ENCODE data around the gene OPN3.

The OPN3 gene

GRCh38 chr1:241614572-241614971 is 25.6 kb downstream of the OPN3 start:
- Histone ChIP-seq H3K4me1 (ENCODE audit: control insufficient read depth in 1 of 2, insufficient read depth in 1 of 2, low read depth in 1 of 2, low read length in 1 of 2) (peaks cover 12 to 33% of the 10 kb centered on the region in 2 experiments), H3K9me3 (no peaks in the 10 kb centered on the region), H3K36me3 (no peaks in the 10 kb centered on the region), H3K4me3 (ENCODE audit: low read depth in 1 of 2, low read length in 1 of 2) (no peak overlapping the region), H3K27me3 (no peaks in the 10 kb centered on the region), H3K27ac (no peak overlapping the region)
- TF ChIP-seq CTCF (IDR thresholded peaks at IDR 0.05) = no peak

DNA sequence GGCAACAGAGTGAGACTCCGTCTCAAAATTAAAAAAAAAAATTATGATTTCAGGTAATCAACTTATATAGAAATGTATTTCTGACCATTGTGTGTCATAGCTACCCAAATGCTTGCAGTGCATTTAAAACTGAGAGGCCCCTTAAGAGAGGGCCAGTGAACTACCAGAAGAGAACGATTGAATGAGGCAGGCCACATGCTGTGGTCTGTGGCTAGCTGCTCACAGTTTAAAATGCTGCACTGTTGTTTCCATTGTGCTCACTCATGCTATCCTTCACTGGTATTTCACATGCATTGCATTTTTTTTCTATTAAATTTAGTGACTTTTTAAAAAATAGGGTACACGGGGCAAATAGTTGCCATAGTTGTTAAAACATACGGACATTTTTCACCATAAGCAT is 26.0 kb downstream of the OPN3 start:
- Histone ChIP-seq H3K4me1 (ENCODE audit: control insufficient read depth in 1 of 2, insufficient read depth in 1 of 2, low read depth in 1 of 2, low read length in 1 of 2) (peaks cover 12 to 33% of the 10 kb centered on the region in 2 experiments), H3K4me3 (ENCODE audit: low read depth in 1 of 2, low read length in 1 of 2) (no peak overlapping the region), H3K36me3 (no peaks in the 10 kb centered on the region), H3K27me3 (no peaks in the 10 kb centered on the region), H3K27ac (no peak overlapping the region), H3K9me3 (no peaks in the 10 kb centered on the region)
- no peak for TF ChIP-seq CTCF (IDR thresholded peaks at IDR 0.05)

GRCh38 chr1:241612533-241613477 is 27.4 kb downstream of the OPN3 start:
- Histone ChIP-seq H3K27ac (no peak overlapping the region), H3K4me3 (ENCODE audit: low read depth in 1 of 2, low read length in 1 of 2) (no peak overlapping the region), H3K4me1 (ENCODE audit: control insufficient read depth in 1 of 2, insufficient read depth in 1 of 2, low read depth in 1 of 2, low read length in 1 of 2) (peaks cover 12 to 33% of the 10 kb centered on the region in 2 experiments), H3K9me3 (no peaks in the 10 kb centered on the region), H3K36me3 (no peaks in the 10 kb centered on the region), H3K27me3 (no peaks in the 10 kb centered on the region)
- no peak for TF ChIP-seq CTCF (IDR thresholded peaks at IDR 0.05)

DNA sequence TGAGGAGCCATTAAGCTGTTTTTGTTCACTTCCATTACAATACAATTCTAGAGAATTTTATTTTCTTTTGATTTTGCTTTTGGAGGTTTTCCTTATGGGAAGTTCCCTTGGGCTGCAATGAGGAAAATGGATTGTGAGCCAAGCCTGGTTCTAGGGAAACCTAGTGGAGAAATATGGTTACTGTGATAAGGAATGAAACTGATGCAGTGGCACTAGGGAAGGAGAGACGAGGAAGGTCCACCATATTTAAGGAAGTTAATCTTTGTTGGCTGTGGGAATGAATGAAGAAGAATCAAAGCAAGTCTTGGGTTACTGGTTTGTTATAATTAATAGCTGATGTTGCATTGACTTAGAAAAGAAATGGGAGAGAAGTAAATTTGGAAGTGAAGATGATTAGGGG is 28.4 kb downstream of the OPN3 start:
- Histone ChIP-seq H3K36me3 (no peaks in the 10 kb centered on the region), H3K27me3 (no peaks in the 10 kb centered on the region), H3K27ac (no peak overlapping the region), H3K4me1 (ENCODE audit: control insufficient read depth in 1 of 2, insufficient read depth in 1 of 2, low read depth in 1 of 2, low read length in 1 of 2) (peaks cover 12 to 33% of the 10 kb centered on the region in 2 experiments), H3K4me3 (ENCODE audit: low read depth in 1 of 2, low read length in 1 of 2) (no peak overlapping the region), H3K9me3 (no peaks in the 10 kb centered on the region)
- TF ChIP-seq CTCF (IDR thresholded peaks at IDR 0.05) = no peak

DNA sequence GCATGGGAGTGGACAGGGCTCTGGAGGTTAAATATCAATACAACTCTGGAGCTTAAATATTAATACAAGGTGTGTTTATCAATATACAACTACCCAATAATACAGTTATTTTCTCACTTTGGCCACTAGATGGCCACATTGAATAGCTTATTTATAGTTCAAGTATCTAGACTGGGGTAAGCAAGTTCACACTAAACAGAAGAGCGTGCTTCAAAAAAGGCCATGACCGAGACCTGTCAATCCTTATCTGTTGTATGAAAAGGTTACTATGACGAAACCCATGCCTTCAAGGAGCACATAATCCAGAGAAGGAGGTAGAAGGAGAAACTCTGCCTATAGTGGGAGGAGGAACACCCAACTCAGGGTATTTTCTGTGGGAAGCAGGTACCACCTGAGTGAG is 29.1 kb downstream of the OPN3 start:
- H3K4me3 ChIP-seq (ENCODE audit: low read depth in 1 of 2, low read length in 1 of 2) = no peak overlapping the region
- H3K9me3 ChIP-seq = no peaks in the 10 kb centered on the region
- TF ChIP-seq CTCF (IDR thresholded peaks at IDR 0.05) = peak; percentile 67
- H3K27me3 ChIP-seq = no peaks in the 10 kb centered on the region
- no peaks in the 10 kb centered on the region for H3K36me3 ChIP-seq
- H3K4me1 ChIP-seq (ENCODE audit: control insufficient read depth in 1 of 2, insufficient read depth in 1 of 2, low read depth in 1 of 2, low read length in 1 of 2) = peaks cover 6 to 27% of the 10 kb centered on the region in 2 experiments
- no peak overlapping the region for H3K27ac ChIP-seq
